HG02943 (cell line): Measurements from ENCODE around the gene RNU5B-1.

Experiments
- ATAC-seq: cut with Tn5 transposase; IDR thresholded peaks from one replicate; pipeline ENCODE4 v1.9.1; 2021; ENCODE audit warnings: mild to moderate bottlenecking, low read depth, moderate library complexity; ENCODE audit not compliant: unreplicated experiment

RNU5B-1 gene

GRCh38 chr15:65287520-65287855 lies 17.0 kb upstream of the RNU5B-1 start:
- ATAC-seq: no peak

- ATAC-seq: no peak
Observed at GRCh38 chr15:65289261-65289854, 15.1 kb upstream of the RNU5B-1 start.

- ATAC-seq: no peak
Observed at GRCh38 chr15:65290228-65290627, 14.2 kb upstream of the RNU5B-1 start.

GRCh38 chr15:65292938-65293518 lies 11.4 kb upstream of the RNU5B-1 start:
- no peak for ATAC-seq

- no peak for ATAC-seq
Observed at GRCh38 chr15:65298731-65299130, 5.7 kb upstream of the RNU5B-1 start.

GRCh38 chr15:65300924-65301441 lies 3.5 kb upstream of the RNU5B-1 start:
- no peak for ATAC-seq

GRCh38 chr15:65302061-65302460 lies 2.4 kb upstream of the RNU5B-1 start:
- ATAC-seq: no peak

- peak; percentile 16 for ATAC-seq
Observed at GRCh38 chr15:65303687-65304380, 643 bp upstream of the RNU5B-1 start.

- ATAC-seq: no peak
Observed at GRCh38 chr15:65305150-65305758, 777 bp downstream of the RNU5B-1 start.

GRCh38 chr15:65305776-65306175 lies 1.3 kb downstream of the RNU5B-1 start:
- no peak for ATAC-seq

GRCh38 chr15:65306551-65306950 lies 2.1 kb downstream of the RNU5B-1 start:
- ATAC-seq: no peak

GRCh38 chr15:65307978-65308377 lies 3.5 kb downstream of the RNU5B-1 start:
- ATAC-seq: no peak

GRCh38 chr15:65309882-65310418 lies 5.5 kb downstream of the RNU5B-1 start:
- ATAC-seq: no peak

- ATAC-seq: no peak
Observed at GRCh38 chr15:65310431-65311137, 6.1 kb downstream of the RNU5B-1 start.

GRCh38 chr15:65311760-65312159 lies 7.3 kb downstream of the RNU5B-1 start:
- ATAC-seq: no peak

- ATAC-seq: no peak
Observed at GRCh38 chr15:65312400-65312916, 8.0 kb downstream of the RNU5B-1 start.

- ATAC-seq: no peak
Observed at GRCh38 chr15:65318870-65319356, 14.4 kb downstream of the RNU5B-1 start.

- ATAC-seq: no peak
Observed at GRCh38 chr15:65323071-65323511, 18.6 kb downstream of the RNU5B-1 start.

GRCh38 chr15:65326117-65326526 lies 21.6 kb downstream of the RNU5B-1 start:
- ATAC-seq: no peak

GRCh38 chr15:65326818-65327217 lies 22.3 kb downstream of the RNU5B-1 start:
- no peak for ATAC-seq
